Activated effector memory CD4-positive, alpha-beta T cell treated with Interleukin-2 at 50 U/mL for 16 hours (primary cell): ENCODE results near the gene RARB.

Experiments
- DNase-seq: peaks from one replicate; pipeline ENCODE4 v3.0.0-alpha.2; 2020

RARB gene

DNA sequence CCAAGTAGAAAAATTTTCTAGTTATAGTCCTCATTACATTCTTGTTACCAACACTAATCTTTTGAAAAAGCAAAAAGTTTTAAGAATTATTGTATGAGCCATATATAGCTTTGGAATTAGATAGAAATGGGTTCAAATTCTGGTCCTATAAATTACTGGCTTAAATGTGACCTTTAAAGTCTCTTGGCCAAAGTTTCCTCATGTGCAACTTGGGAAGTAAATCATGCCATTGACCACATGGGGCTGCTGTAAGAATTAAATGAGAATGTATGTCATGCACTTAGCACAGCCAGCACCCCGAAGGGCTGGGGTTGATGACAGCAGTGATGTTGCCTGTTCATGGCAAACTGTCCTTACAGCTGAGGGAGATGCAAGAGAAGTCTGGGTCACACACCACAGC lies 128.4 kb downstream of the RARB start:
- no peak for DNase-seq

DNA sequence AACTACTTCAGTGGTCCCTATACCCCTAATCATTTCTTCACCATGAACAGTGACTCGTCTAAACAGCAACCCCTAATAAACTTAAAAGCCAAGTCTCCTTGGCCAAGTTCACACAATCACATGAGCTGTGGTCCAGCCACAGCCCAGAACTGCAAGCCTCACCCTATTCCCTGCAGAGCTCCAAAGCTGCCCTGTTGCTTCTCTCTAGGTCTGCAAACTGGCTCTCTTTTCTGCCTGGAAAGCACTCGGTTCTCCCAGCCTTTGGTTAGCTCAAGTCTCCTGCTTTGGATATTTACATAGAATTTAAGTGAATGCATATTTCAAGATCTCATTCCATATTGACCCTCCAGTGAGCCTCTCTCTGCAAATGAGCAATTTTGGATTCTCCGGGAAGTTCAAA lies 129.6 kb downstream of the RARB start:
- no peak for DNase-seq

DNA sequence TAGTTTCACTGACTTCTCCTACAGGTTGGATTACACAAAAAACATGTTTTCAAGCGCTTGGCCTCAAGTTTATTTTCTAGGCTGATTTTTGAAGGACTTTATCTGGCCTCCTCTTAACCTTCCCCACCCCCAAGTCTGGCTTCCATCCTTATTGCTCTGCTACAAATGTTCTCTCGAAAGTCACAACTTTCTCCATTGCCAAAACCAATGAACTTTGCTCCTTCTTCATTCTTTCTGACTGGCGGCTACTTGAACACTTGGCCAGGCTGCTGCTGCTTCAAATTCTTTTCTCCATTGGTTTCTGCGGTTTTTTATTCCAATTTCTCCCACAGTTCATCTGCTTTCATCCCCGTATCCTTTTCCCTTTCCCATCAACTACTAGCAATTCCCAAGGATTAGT lies 130.1 kb downstream of the RARB start:
- no peak for DNase-seq

DNA sequence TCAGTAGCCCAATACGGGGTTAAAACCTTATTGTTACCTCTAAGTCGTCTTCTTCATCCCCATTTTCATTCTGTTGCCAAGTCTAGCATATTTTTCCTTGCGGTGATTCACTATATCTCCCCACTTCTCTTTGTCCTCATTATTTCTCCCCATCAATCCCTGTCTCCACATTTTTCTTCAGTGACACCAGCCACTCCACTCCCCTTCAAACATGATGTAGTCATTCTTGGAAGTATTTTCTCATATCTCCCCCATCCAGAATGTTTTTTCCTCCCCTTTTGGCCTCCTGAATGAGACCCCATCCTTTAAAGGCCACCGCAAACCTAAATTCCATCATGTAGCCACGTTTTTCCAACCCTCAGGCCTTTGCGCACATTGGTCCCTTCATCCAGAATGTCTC lies 130.7 kb downstream of the RARB start:
- no peak for DNase-seq

DNA sequence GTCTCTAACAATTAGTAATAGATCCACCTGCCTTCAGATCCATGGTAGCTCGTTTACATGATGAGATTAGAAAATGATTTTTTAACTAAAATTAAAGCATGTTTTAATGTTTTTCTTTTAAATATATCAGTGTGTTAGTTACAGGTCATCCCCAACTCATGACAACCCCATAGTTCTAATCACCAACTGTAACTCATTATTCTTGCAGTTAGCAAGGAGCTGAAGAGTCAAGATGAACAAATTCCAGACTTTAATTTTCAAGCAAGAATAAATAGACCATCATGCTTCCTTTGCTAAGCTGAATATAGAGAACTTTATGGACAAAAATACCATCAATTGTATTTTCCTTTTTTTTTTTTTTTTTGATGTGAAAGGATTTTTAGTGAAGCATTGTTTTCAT lies 135.5 kb downstream of the RARB start:
- DNase-seq, result no peak

DNA sequence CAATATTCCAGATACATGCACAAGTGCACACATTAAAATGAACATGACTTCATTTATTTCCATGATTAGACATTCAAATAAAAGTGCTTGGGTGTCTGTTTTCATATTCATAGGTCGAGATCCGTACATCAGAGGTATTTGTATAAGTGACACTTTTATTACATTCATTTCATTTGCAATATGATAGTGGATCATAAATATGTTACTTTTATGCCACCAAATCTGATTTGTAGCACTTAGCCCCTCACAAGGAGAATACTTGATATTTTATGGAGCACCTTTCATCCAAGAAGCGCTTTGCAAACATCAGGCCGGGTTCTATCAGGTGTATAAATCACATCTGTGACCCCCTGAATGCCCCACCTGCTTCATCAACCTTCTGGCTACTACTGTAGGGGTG lies 136.0 kb downstream of the RARB start:
- no peak for DNase-seq

DNA sequence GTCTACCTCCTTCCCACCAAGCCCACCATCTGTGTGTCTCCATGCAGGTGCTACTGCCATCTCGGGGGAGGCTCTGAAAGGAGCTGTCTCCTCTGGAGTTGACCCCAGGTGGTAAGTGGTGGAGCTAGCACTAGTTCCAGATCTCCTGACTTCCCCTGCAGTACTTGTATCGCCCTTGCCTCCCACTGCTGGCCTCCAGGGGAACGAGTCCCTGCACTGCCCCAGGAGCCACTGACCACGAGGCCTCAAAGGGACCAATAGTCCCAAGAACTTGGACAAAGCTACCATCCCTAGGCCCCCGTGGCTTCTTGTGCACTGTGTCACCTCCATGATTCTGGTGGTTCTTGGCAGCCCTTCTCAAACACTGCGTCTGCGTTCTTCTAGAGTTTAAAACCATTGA lies 137.7 kb downstream of the RARB start:
- DNase-seq, result no peak

DNA sequence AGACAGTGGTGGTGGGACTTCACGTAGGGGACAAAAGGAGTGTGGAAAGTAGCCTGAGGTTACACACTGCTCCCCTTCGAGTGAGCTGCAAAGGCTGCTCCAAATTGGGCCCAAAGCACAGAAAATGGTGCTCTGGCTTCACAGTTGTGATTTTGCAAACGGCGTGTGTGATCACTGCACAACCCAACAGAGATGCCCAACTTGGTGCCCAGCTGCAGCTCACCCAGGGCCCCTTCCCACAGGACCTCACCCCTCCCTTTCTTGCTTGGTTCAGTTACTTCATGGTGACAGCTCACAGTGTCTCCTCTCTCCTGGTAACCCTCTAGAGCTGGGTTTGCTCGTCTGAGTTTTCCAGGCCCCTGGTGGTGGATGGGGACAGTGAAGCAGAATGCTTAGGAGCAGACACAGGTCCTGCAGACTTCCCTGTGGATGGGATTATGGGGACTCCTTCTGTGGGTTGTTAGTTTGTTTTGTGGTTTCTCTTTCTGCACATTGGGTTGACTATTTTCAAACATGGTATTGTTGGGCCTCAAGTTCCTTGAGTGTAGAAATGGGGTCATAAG lies 138.4 kb downstream of the RARB start:
- no peak for DNase-seq

DNA sequence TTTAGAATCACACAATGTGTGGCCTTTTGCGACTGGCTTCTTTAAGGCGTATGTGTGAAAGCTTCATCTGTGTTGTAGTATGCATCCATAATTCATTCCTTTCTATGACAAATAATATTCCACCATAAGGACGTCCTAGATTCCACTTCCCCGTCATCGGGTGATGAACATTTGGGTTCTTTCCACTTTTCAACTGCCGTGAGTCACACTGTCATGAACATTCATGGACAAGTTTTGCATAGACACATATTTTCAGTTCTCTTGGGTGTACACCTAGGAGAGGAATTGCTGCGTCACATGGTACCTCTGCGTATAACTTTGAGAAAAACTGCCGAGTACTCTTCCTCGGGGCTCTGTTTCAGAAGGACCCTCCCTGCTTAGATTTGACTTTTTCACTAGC lies 139.3 kb downstream of the RARB start:
- DNase-seq, result no peak

DNA sequence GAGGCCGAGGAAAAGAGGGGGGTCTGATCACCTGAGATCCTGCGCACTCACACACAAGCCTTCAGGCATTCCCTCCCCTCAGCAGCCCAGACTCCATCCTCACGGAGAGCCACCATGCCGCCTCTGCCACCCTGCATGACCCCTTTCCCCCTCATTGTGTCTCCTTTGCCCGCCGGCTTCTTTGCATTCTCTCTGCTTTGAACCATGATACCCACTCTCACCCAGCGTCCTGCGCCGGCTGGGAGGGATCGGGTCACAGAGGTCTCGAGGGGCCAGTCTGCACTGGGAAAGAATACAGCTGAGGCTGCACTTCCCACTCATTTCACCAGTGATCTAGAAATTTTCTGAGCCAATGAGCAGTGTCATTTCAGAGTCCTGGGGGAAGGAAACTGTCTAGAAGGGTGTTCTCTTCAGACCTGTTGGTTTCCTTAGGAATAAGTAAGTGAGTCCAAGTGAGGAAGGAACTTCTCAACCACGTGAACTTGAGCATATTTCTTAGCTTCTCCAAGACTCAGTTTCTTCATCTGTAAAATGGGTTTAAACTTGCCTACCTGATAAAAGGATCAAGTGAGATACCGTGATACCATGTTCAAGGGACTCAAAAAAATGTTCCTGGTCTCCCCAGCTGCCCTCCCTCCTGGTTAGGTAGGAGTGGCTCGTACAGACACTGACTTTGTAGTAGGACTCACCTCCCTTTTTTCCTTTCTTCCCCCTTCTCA lies 139.9 kb downstream of the RARB start:
- no peak for DNase-seq

DNA sequence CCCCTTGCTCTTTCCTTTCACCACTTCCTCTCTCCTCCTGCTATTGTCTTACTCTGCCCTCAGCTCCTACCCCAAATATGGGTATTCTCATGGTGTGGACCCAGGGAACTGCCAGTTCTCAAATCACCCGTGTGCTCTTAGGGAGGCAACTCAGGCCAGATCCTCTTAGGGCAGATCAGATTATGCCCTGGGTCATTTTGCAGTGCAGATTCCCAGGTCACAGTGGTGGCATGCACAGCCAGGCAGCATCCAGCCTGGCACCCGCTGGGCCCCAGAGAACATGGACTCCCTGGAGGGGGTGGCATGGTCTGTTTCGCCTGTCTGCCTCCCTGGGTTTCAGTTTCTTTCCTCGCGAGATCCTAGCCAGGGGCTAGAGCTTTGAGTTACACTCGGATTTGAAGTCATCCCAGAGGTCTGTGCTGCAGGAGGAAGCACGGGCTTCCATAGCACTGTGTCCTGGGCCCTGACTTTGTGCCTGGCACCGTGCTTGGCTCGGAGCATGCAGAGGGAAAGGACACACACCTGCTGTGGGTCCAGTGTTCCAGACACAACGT lies 140.5 kb downstream of the RARB start:
- no peak for DNase-seq

DNA sequence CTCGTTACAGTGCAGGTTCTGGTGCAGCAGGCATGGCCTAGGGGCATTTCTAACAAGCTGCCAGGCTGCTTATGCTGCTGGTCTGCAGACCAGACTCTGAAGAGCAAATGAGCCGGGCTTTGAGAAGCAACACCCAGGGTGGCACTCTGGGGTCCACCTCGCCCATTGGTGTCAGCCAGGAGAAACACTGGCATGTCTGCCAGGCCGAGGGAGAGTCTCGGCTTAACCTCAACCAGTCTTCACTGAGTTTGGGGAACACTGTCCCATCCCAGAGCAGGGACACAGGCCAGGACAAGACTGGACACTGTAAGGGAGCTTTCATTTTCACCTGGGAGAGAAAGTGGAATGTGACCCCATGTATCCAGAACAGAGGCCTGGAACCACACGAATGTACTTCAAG lies 143.2 kb downstream of the RARB start:
- DNase-seq, result no peak

DNA sequence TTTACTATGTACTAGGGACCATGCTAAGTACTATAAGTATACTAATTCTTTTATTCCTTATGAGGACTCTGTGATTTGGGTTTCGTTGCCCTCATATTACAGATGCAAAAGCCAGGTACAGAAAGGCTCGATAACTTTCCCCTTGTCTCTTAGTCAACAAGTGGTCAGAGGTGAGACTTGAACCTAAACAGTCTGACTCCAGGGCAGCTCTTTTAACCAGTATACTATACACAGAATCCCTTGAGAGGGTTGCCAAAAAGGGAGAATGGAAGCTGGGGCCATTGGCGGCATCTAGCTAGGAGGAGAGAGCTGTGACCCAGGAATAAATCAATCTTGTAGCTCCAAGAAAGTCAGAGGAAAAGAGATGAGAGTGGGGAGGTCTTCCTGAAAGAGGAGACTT lies 144.3 kb downstream of the RARB start:
- no peak for DNase-seq

DNA sequence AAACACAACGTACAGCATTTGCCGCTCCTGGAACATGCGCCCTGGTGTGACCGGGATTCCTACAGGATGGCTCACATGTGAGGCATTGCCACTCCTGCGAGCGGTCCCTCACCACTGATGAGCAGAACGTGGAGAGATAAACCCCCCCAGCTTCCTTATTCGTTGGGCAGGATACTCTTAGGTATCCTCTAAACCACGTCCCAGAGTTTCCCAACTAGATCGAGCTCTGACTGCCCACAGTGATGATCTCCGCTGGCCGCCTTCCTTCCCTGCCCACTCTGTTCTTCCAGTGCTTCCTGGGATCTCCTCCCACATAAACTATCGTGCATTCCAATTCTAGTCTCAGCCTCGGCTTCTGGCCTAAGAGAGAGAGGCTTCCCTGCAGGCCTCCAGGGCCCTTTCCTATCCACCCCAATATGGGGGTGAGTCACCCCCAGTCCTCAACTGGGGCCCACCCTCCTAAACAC lies 144.9 kb downstream of the RARB start:
- no peak for DNase-seq

DNA sequence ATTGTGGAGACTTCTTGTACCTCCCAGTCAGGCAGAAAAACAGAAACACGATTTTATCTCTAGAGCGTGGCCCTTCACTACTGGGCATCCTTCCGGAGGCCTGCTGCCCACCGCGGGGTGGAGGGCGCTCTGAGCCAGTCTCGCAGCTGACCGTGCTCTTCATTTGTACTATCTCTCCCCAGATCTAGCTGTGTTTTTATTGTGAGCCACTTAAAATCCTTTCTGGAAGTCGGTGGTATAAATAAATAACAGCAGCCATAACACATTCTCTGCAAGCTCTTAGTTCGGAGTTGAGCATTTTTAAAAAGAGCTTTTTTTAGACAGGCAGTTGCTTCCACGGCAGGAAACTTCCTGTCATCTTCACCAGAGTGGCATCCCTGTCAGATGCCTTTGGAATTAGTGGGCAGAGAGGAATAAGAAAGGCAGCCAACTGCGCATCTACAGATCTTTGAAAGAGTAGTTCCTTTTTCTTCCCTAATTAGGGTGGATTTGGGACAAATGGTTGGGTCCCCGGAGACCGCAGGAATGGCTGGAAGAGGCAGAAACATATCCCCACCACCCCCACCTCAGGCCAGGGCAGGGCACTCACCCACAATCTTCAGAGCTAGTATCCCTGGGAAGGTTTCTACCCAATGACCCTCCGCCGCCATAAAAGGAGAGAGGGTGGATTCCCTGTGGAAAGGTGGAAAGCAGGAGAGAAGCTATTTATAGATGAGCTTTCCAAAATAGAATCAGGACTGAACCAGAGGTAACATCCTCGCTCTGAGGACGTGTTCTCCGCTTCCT lies 145.5 kb downstream of the RARB start:
- no peak for DNase-seq

DNA sequence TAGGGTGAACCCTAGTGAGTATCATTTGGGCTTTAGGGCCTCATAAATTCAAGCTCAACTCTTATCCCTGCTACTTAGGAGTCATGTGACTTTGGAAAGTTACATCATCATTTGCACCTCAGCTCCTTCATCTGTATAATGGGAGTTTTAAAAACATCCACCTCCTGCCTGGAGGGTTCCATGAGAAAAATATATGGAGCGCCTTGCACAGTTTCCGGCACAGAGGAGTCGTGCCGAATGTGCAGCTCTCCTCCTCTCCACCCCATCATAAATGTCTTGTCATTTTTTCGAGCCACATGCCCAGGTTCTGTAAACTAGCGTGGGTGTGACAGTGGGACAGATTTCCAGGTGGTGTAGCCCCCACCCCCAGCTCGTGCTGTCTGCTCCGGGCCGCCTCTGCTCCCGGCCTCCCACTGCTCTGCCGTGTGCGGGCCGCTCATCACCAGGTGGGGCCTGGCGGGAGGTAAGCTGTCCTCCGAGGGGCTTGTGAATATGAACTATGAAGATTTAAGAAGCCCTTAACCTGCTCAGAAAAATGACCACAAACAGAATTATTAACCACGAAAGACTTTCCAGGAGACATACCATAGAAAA lies 146.2 kb downstream of the RARB start:
- DNase-seq, result no peak

DNA sequence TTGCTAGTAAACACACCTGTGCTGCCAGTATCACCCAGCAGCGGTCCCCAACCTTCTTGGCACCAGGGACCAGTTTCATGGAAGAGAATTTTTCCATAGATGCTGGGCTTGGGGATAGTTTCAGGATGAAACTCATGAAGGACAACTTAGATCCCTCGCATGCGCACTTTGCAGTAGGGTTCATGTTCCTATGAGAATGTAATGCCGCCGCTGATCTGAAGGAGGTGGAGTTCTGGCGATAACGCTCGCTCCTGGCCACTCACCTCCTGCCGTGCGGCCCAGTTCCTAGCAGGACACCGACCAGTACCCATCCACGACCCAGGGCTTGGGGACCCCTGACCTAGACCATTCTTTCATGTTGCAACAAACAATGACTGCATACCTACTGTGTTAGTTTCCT lies 146.9 kb downstream of the RARB start:
- no peak for DNase-seq

DNA sequence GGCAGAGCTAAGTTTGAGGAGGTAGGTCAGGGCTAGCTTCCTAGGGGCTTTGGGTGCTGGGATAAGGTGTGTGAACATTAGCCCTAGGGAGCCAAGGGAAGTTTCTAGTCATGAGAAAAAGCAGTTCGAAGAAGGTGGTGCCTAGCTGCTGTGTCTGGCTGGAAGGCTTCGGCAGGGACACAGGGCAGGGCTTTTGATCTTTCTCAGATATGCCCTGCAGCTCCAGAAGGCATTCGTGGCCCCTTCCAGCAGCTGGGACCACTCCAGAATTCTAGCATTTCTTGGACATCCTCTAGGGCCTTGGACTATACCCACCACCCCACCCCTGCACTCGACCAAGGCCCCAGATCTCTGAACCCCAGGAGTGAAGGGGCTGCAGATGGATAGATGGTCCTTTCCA lies 148.1 kb downstream of the RARB start:
- DNase-seq, result no peak

DNA sequence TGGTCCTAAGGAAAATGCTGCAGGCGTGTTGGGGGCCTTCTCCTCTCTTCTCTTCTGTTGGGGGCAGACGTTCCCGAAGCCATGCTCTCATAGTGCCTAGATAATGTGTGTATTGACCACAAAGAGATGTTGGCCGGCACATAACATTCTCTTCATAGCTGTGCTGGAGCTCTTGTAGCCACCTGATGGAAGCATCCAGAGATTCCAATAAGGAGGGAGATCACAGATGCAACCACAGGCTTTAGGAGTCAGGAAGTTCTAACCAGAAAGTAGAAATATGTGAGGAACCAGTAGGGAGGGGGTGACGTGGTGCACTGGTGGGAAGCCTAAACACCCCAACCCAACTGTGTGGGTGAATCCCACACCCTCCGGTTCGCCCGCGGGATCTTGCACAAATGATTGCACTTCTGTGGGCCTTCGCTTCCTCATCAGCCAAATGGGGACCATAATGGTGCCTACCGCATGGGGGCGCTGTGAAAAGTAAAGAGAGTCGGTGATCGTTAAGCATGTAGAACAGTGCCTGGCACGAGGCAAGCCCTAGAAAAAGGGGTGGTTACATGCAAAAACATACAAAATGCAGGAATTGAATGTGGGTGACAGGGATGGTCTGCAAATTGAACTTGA lies 148.9 kb downstream of the RARB start:
- DNase-seq, result no peak

DNA sequence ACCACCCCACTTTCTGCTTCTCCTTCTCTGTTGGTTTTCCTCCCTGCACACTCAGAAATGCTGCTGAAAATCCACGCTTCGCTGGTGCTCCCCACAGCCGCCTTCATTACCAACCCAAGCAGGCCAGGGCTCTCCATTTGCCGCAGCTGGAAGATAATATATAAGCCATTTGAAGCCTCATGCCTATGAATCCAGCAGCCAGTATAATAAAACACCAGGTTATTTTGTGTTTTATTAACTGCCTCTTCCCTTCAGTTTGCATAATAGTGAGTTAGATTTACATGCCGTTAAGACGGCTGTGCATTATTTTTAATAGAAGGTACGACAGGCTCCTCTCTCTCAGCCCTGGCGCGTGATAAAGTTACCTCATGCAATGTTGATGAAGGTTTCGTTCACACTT lies 150.0 kb downstream of the RARB start:
- DNase-seq, result no peak

DNA sequence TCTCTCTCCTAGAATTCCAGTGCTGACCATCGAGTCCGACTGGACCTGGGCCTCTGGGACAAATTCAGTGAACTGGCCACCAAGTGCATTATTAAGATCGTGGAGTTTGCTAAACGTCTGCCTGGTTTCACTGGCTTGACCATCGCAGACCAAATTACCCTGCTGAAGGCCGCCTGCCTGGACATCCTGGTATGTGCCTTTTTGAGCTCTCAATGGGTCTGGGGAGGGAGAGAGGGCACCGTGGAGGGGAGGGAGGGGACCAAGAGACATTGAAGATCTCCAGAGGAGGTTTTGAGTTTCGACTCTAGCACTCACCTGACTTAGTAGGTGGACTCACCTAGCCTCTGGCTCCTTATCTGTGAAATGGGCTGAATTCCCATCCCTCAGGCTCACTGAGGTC lies 152.5 kb downstream of the RARB start:
- DNase-seq, result no peak

DNA sequence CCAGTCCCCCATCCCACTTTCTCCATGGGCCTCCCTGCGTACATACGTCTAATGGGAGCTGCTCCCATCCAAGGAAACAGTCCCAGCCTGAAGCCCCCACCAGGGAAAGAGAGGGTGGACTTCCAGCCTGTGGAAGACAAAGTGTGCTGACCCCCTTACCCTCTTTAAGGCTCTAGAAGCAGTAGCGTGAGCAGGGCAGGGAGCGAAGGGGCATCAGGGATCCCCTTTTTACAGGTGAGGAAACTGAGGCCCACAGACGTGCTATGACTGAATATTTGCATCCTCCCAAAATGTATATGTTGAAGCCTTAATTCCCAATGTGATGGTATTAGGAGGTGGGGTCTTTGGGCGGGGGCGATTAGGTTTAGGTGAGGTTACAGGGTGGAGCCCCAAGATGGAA lies 153.3 kb downstream of the RARB start:
- no peak for DNase-seq

DNA sequence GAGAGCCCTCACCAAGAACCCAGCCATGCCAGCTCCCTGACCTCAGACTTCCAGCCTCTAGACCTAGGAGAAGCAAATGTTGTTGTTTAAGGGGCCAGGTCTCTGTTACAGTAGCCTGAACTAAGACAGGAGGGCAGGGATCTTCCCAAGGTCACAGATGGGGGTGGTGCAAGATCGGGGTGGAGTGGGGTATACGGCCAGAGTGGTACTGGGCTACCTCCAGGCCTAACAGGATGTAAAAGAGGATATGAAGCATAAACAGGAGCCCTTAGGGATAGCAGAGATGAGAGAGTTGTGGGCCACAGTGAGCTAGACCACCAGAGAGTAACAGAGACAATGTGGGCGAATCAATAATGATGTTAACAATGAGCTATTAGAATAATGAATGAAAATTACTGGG lies 153.8 kb downstream of the RARB start:
- DNase-seq, result no peak
